GM19452 (cell line): Measurements from ENCODE around the gene GNG5.
"Not testable (repeated sequence)": the region's sequence is repeated elsewhere in the genome, so short reads cannot be mapped to it uniquely, and the experiment has no call there.

Experiments used
- ATAC-seq: cut with Tn5 transposase; IDR thresholded peaks from one replicate; pipeline ENCODE4 v1.9.1; 2021; ENCODE audit not compliant: unreplicated experiment

Gene GNG5

DNA sequence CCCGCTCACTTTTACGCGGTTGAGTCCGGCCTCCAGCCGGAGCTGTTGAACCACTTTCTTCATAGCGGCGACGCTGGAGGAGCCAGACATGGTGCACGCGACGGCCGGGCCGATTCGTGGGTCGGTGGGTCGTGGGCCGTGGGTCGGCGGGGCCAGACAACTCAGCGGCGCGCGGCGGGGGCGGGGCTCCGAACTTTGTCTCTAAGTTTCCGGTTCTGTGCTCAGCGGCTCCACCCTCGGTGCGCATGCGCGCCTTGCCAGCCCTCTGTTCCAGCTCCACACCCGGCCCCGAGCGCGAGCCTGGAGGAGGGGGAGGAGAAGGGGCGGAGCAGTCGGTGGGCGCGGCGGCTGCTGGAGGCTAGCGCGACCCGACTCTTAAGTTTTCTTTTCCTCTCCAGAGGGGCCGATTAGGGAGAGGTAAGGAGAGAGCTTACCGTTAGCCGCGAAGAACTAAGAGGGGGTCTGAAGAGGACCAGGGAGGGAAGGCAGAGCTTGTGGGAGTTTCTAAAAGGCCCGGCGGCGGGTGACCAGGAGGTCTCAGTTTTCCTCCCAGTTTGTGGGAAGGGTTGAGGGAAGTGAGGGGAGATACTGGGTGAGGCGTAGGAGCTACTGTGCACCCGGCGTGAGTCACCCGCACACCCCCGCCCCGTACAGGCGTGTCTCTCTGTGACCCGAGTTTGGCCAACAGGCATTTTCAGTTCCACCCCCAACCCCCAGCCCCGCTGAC is at the start of gene GNG5, which contains the start of gene SPATA1:
Gene GNG5 (minus strand): TSS at position 580 of the 727 bp plus-strand sequence. CDS start 490 bp downstream, at position 90.
Gene SPATA1 (plus strand): TSS at position 385 of the 727 bp plus-strand sequence. CDS start 9,974 bp downstream, outside the sequence.
- peak; percentile 82 for ATAC-seq

DNA sequence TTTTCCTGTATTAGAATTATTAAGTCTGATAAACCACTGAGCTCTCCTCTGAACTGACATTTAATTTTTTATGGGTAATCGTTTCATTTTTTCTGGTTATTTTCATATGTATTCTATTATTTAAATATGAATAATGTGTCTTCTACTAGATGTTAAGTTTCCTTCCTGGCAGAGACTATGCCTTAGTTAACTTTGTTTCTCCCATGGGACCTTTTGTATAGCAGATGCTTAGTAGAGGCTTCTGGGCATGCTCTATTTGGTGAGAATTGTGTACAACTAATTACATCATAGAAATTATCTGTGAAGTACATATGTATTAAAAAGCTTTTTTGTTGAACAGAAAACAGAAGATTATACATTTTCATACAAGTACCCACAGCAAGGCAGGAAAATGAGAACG is 44.4 kb upstream of the GNG5 start:
- no peak for ATAC-seq

DNA sequence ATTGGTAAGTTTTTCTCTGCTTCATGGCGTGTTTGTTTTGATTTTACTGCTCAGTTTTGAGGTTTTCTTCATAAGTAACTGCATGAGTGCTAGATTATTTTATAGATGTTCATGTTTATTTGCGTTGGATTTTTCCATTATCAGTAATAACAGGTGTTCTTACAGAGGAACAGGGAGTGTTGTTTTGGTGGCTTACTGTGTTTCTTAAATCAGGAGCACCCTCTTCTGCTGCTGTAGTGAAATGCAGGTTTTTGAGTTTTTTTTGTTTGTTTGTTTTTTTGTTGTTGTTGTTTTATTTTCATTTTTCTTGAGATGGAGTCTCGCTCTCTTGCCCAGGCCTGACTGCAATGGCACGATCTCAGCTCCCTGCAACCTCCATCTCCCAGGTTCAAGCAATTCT is 35.3 kb upstream of the GNG5 start:
- no peak for ATAC-seq

DNA sequence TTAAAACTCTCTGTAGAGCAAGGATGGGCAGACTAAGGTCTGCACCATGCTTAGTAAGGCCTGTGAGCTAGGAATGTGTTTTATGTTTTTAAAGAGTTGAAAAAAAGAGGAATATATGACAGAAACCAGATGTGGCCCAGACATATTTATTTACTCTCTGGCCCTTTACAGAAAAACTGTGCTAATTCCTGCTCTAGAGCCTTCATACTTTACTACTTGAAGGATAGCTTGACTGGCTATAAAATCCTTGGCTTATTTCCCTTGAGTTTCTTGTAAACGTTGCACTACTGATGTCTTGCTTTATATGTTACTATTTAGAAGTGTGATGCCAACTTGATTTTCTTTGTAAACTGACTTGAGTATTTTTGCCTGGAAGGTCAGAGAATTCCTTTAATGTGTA is 34.4 kb upstream of the GNG5 start:
- ATAC-seq, result no peak

DNA sequence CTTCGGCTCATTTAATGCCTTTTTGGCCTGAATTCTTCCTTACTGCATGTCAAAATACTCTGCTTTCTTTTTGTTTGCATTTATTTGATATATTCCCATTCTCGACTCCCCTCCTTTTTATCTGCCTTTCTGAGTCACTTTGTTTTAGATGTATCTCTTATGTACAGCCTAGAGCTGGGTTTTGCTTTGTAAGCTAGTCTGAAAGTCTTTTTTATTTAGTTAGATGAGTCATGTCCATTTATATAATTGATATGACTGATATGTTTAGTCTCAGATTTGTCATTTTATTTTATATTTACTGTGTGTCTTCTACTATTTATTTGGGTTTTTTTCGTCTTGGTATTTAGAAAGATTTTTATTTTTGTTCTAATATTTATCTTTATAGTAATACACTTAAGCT is 33.6 kb upstream of the GNG5 start:
- ATAC-seq, result no peak

DNA sequence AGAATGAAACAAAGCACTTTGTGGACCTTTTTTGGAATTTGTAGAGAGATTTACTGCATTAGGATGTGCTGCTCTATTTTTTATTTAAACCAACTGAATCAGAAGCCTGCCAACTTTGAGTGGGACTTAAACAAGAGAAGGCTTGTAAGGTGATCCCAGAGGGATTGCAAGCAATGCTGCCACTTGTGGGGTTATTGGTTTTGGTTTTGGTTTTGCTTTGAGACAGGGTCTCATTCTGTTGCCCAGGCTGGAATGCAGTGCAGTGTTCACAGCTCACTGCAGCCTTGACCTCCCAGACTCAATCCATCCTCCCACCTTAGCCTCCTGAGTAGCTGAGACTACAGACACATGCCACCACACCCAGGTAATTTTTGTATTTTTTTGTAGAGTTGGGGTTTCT is 32.2 kb upstream of the GNG5 start:
- no peak for ATAC-seq

DNA sequence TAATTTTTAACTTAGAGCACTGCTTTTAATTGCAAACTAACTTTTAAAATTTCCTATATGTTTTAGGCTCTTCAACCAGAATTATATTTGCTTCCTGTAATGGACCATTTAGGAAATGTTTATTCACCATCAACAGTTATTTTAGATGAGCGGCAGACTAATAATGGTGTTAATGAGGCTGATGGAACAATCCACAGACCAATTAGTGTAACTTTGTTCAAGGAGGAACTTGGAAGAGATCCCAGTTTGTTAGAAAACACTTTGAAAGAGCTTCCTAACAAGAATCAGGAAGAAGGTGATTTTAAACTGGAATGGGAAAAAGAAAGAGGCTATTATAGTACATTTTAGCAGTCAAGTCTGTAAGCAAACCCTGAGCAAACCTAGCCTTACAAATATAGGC is 19.4 kb upstream of the GNG5 start:
- ATAC-seq, result no peak

DNA sequence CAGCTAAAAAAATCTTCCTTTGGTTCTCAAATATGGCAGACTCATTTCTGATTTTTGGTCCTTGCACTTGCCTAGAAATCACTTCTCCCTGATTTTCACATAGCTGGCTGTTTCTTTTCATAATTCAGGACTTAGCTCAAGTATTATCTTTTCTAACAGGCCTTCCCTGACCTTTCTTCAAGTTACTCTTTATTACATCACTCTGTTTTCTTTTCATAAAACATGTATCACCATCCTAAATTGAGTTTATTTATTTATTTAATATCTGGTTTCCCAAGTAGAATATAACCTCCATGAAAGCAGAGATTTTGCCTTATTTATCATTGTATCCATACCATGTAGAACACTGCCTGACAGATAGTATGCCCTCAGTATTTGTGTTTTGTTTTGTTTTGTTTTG is 18.2 kb upstream of the GNG5 start:
- no peak for ATAC-seq

DNA sequence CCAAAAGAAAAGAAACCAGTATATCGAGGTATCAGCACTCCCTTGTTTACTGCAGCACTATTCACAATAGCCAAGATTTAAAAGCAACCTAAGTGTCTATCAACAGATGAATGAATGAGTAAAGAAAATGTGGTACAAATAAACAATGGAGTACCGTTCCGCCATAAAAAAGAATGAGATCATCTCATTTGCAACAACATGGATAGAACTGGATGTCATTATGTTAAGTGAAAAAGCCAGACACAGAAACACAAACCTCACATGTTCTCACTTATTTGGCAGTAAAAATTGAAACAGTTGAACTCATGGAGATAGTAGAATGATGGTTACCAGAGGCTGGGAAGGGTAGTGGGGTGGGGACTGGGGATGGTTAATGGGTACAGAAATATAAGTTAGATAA is 4.3 kb upstream of the GNG5 start:
- ATAC-seq, result no peak

DNA sequence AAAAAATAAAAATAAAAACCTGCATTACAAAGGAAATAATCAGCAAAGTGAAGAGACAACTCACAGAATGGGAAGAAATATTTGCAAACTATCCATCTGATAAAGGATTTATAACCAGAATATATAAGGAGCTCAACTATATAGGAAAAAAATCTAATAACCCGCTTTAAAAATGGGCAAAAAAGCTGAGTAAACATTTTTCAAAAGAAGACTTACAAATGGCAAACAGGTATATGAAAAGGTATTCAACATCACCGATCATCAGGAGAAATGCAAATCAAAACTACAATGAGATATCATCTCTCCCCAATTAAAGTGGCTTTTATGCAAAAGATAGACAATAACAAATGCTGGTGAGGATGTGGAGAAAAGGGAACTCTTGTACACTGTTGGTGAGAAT is 3.8 kb upstream of the GNG5 start:
- no peak for ATAC-seq

DNA sequence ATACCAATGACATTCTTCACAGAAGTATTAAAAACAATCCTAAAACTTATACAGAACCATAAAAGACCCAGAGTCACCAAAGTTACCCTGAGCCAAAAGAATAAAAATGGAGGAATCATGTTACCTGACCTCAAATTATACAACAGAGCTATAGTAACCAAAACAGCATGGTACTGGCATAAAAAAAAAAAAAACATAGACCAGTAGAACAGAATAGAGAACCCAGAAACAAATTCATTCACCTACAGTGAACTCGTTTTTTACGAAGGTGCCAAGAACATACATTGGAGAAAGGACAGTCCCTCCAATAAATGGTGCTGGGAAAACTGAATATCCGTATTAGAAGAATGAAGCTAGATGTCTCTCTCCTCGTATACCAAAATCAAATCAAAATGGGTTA is 2.6 kb upstream of the GNG5 start:
- ATAC-seq, result no peak

DNA sequence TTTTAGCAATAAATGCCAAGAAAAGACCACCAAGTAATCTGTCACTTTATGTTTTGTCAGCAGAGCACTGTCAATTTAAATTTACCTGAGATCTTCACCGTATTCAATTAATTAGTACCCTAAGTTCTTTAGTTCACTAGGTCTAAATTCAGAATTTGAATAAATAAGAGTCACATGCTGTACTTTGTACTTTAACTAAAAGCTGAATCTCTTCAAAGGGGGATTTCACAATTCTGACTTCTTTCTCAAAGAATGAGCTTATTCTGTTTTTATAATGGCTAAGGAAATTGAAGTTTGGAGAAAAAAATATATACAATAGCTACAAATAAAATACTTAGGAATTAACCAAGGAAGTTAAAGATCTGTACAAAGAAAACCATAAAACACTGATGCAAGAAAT is 2.1 kb upstream of the GNG5 start:
- ATAC-seq, result no peak

DNA sequence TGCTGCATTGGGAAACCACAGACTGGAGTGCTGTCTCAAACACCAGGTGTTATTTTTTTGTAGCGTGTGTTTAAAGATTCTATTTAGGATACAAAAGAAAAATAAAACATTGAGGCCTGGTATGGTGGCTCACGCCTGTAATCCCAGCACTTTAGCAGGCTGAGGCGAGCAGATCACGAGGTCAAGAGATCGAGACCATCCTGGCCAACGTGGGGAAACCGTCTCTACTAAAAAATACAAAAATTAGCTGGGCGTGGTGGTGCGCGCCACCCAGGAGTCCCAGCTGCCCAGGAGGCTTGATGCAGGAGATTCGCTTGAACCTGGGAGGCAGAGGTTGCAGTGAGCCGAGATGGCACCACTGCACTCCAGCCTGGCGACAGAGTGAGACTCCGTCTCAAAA is 1.5 kb upstream of the GNG5 start:
- not testable (repeated sequence) for ATAC-seq

DNA sequence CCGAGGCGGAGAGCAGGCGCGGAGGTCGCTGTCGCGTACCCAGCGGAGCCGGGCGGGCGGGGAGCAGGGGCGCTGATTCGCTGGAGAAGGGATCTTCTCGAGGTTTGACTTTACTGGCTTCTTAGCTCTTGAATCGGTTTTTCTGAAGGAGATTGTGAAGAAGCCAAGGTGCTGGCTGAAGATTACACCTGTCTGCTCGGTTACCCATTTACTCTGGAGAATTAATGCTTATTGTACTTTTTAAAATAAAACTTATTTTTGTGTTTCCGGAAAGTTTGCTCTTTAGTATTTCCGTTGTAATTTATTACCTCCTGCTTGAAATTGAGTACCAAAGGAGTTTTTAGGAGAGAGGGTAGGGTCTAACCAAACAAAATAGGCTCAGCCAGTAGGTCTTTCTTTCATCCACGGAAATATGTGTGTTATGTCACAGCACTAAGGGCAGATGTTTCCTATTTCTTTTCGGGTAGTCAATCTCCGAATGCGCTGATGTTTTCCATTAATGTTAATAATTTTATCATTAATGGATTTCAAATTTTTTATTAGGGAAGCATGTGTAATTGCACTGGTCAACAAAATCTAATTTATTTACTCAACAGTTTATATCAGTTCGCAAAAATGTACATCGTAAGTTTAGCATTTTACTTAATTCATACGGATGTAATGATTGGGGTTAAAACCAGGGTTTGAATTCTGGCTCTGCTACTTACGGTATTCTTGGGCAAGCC is 510 bp upstream of the GNG5 start:
- ATAC-seq, result no peak

DNA sequence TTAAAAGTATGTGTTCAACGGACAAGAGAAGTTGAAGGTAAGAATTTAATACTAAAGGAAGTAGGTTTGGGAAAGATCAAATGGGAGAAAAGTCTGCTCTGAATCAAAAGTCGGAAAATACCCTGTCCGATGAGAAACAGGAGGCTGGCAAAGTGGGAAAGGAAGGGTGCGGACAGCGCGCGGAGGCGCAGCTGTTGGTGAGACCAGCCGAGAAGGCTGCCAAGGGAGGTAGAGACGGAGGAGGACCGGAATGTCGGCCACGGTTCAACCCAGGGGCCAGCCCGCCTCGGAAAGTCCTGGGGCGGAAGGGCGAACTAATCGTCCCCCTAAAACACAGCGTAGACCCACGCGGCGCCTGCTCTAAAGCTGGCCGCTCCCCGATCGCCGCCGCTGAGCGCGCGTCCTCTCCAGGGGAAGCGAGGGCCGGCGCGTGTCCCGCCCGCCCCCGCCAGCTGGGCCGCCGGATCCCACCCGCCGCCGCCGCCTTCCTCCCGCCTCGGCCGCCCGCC is 834 bp downstream of the GNG5 start:
- ATAC-seq, result peak; percentile 31

DNA sequence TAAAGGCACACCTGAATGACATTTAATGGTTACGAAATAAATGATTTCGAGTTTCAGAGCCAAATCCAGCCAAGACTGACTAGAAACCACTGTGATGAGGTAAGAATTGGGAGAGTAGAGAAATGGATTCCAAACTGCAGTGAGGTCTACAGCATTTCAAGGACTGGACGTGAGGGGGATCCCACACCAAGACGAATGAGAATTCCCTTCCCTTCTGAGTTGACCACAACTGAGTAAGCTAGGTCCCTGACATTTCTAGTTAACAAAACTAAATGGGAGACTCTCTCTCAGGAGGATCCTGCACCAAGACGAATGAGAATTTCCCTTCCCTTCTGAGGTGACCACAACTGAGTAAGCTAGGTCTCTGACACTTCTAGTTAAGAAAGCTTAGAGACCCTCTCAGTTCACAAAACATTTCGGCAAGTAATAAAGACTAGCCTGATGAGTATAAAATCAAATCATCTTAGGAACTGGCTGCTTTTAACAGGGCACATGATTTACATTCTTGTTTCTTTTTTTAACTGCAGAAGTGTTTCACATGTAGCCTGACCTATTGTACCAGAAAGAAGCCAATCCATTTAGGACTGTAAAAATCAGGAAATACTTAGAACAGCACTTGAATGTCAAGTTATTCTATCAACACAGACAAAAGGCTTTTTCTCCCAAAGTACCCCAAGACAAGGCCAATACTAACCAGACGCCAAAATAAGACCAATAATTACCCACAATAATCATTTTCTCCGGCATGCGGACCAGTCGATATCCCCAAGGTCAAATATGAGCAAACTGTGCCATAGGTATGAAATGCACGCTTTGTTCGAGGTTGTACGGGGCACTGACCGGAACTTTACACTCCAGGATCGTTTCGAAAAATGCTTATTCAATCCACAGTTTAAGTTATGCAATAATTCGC is 1.5 kb downstream of the GNG5 start:
- ATAC-seq, result no peak

DNA sequence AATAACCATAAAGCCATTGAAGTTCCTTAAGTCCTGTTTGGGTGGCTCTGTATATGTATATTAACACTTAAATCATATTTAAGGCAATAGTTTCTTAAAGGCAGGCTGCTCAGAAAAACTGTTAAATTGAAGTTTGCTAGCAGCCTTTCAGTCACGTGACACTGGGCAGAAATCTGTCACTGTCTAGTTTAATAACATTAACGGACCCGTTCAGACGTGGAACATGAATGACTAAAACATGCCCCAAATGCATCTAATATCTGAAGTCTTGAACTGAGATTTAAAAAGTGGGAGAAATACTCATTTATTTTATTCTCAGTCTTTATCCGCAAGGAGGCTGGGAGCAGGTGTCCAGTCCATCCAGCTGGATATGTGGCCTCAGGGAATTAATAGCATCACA is 3.5 kb downstream of the GNG5 start:
- no peak for ATAC-seq

DNA sequence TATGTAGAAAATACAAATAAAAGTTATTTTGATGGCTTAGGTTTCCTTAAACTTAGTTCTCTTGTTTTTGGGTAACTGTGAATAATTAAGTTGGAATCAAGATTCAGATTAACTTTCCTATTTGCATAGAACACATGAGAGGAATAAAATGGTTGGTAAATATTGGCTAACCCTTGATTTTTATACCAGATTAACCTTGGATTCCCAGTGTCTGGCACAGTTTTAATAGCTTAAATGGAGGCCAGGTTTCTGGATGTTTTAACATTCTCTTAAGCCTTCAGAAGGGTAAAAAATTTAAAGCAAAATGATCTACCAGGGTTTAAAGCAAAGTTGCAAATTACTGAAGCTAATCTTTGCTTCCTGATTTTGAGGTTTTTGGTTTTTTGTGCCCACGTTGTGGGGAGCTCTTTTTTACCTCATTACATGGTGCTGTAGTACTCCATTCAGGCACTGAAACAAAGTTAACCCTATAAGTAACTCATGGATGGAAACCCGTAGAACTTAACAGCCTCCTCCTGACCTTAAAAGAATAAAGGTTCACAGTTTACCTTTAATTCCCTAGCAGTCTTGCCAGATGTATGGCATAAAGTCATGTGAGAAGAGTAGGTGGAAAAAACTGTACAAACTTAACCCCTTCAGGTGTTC is 8.6 kb downstream of the GNG5 start:
- no peak for ATAC-seq

DNA sequence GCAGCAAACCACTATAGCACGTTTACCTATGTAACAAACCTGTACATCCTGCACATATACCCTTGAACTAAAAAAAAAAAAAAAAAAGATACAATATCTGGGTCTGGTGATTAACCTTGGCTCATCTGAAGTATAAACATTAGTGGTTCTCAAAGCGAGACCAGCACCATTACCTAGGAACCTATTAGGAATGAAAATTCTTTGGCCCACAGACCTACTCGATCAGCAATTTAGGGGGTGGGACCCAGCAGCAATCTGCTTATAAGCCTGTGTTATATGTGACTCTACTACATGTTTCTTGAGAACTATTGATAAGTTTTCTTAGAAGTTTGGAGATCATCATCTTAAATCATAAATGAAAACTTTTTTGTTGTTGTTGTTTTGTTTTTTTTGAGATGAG is 9.9 kb downstream of the GNG5 start:
- ATAC-seq, result no peak

DNA sequence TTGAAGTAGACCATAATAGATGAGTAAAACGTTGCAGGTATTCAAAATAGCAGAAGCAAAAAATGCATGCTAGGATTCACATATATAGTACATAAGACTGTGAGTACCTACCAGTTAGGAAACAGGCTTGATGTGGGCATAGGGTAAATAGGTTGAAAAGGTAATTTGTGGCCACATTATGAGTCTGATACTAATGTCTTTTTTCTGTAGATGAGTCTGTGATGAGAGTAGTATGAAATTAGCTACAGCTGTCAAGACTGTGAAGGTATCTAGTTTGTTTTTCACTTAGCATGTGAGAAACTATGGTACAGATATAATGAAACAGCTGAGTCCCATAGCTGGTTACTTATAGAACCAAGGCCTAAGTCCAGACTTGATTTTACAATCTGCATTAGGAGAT is 12.6 kb downstream of the GNG5 start:
- ATAC-seq, result no peak

DNA sequence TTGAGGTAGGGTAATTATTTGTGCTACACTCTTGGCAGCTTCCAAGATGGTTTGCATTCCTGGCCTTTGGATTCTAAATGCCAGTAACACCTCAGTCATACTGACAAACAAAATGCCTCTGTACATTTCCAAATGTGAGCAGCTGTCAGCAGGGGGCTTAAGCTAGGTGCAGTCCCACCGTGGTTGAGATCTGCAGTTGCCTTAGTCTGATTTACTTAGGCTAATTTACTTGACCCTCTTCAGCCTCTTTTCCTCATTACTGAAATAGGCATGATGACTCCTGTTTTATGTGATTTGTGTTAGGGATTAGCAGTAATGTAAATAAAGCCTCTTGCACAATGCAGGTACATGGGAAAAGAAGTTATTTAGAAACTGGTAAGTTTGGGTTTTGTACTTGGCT is 13.7 kb downstream of the GNG5 start:
- no peak for ATAC-seq
